Epidermal melanocyte (primary cell): ENCODE results near the gene ABHD1.
"Not testable (repeated sequence)": the region's sequence is repeated elsewhere in the genome, so short reads cannot be mapped to it uniquely, and the experiment has no call there.

Experiments used
- DNase-seq: peaks from one replicate; pipeline ENCODE4 v3.0.0; 2011; ENCODE audit warnings: low spot score; ENCODE audit not compliant: insufficient read length

The ABHD1 gene

DNA sequence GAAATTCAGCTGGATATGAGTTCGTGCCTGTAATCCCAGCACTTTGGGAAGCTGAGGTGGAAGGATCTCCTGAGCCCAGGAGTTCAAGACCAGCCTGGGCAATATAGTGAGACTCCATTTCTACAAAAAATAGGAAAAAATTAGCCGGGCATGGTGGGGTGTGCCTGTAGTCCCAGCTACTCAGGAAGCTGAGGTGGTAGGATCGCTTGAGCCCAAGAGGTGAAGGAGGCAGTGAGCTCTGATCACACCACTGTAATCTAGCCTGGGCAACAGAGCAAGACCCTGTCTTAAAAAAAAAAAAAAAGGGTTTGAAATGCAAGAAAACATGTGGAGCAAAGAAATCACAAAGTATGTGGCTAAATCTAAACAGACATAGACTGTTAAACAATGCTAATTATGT, 14.5 kb upstream of the ABHD1 start:
- no peak for DNase-seq

DNA sequence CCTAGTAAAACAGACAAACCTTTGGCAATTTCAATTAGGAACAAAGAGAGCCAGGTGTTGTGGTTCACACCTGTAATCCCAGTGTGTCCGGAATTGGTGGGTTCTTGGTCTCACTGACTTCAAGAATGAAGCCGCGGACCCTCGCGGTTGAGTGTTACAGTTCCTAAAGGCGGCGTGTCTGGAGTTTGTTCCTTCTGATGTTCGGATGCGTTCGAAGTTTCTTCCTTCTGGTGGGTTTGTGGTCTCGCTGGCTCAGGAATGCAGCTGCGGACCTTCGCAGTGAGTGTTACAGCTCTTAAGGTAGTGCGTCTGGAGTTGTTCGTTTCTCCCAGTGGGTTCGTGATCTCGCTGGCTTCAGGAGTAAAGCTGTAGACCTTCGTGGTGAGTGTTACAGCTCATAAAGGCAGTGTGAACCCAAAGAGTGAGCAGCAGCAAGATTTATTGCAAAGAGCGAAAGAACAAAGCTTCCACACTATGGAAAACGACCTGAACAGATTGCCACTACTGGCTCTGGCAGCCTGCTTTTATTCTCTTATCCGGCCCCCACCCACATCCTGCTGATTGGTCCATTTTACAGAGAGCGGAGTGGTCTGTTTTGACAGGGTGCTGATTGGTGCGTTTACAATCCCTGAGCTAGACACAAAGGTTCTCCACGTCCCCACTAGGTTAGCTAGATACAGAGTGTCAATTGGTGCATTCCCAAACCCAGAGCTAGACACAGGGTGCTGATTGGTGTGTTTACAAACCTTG, 12.8 kb upstream of the ABHD1 start:
- not testable (repeated sequence) for DNase-seq

DNA sequence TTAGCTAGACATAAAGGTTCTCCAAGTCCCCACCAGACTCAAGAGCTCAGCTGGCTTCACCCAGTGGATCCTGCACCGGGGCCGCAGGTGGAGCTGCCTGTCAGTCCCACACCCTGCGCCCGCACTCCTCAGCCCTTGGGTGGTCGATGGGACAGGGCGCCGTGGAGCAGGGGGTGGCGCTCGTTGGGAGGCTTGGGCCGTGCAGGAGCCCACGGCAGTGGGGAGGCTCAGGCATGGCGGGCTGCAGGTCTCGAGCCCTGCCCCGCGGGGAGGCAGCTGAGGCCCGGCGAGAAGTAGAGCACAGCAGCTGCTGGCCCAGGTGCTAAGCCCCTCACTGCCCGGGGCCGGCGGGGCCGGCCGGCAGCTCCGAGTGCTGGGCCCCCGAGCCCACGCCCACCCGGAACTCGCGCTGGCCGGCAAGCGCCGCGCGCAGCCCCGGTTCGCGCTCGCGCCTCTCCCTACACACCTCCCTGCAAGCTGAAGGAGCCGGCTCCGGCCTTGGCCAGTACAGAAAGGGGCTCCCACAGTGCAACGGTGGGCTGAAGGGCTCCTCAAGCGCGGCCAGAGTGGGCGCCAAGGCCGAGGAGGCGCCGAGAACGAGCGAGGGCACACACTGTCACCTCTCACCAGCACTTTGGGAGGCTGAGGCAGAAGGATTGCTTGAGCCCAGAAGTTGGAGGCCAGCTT, 12.1 kb upstream of the ABHD1 start:
- not testable (repeated sequence) for DNase-seq

DNA sequence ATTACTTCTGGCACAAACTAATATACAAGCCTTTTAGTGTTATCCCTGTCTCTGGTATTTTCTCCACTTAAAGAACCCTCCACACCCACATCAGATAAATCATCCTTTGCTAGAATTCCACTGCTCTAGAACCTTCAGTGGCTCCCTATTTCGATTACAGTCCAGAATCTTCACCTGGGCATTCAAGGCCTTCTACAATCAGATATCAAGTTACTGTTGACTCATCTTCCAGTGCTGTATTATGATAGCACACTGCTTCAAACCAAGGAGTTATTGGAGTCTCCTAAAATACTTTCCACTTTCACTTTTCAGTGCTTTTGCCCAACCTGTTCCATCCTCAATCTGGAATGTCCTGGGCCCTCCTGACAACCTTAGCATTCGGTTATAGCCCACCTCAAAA, 8.1 kb upstream of the ABHD1 start:
- DNase-seq, result no peak

DNA sequence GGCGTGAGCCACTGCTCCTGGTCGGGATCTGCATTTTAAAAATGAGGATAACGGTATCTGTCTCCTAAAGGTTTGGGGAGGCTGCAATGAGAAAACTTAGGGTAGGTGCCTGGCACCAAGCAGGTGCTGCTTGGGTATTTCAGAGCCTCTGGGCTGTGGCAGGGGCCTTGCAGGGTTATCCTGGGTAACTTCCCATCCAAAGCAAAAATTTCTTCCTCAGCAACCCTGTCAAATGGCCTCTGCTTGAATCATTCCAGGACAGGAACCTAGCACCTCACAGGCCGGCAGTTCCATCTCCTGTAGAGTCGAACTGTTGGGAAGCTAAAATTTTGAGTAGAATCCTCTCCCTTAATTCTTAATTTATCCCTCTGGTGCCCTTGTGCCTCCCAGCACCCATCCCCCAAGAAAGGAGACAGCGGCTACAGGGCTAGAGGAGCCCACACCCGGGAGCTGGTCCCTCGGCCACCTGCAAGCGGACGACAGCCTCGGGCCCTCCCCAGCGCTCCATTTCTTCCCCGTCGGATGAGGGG, 5.6 kb upstream of the ABHD1 start:
- no peak for DNase-seq

DNA sequence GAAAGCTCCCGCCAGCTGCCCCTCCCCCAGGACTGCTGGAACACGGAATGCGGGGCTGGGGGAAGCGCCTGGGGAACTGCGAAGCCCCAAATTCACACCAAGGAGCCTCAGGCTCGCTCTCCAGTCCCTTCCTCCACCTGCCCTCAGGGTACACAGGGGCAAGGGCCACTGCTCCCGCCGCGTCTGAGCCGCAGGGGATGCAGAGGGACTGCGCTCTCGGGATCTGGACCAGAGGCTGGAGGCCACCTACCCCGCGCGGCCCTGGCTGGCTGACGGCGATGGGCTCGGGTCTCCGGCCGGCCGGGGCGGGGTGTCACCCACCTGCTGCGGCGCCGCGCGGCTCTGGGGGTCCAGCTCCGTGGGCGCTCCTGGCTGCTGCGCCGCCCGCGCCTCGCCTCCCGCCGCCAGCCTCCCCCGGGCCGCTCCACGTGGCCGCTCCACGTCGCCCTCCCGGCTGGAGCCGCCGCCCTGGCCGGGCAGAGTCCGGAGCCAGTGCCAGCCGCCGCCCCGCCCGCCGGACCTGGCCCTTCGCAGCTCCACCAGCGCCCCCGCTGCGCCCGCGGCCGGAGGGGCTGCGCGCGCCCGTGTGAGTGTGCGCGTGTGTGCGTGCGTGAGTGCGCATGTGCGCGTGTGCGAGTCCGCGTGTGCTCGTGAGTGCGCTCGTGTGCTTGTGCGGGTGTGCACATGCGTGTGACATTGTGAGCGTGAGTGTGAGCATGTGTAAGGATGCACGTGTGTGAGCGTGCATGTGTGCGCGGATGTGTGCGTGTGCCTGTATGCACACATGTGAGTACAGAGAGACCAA, 4.9 kb upstream of the ABHD1 start, which contains the start of gene CGREF1:
Gene CGREF1 (minus strand): TSS at position 604 of the 805 bp plus-strand sequence. CDS start 14,762 bp downstream, outside the sequence.
- DNase-seq, result no peak

DNA sequence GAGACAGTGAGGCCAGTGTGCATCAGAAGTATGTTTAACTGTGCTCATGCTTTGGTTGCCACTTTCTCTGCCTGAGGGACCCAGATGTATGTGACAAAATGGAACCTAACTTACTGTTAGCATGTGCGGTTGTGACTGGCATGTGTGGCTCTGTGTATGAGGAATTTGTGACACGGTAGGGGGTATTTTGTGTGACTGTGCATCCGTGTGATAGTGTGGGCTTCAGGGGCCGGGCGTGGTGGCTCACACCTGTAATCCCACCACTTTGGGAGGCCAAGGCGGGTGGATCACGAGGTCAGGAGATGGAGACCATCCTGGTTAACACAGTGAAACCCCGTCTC, 4.3 kb upstream of the ABHD1 start:
- DNase-seq, result not testable (repeated sequence)

DNA sequence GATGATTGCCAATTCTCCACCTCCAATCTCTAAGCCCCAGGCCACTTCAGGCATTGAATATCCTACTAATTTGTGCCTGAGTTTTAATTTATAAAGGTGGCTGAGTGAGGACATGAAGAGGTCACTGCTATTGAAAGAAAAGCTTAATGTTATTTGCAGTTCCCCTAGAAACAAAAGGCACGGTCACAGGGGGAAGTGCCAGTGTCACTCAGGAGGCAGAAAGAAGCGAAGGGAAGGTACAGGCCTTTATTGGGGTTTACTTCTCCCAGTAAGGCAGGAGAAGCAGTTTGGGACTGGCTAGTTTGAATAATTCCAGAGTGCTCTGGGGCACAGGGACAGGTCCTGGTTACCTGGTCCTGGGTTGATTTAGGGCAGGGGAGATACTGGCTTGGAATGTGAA, 1.7 kb upstream of the ABHD1 start:
- DNase-seq, result no peak

DNA sequence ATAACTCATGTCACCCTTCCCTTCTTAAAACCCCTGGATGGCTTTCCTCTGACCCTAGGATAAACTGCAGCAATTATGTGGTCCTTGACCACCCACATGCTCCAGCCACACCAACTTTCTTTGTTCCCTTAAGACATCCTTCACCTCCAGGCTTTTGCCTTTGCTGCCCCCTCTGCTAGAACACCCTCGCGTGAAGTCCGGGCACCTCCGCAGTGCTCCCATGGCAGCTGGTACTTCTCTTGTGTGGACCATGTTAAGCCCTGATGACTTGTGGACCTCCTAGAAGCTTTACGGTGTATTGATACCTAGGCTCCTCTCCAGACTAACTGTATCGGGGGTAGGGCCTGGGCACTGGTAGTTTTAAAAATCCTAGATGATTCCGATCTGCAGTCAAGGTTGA, 824 bp upstream of the ABHD1 start:
- DNase-seq, result no peak

DNA sequence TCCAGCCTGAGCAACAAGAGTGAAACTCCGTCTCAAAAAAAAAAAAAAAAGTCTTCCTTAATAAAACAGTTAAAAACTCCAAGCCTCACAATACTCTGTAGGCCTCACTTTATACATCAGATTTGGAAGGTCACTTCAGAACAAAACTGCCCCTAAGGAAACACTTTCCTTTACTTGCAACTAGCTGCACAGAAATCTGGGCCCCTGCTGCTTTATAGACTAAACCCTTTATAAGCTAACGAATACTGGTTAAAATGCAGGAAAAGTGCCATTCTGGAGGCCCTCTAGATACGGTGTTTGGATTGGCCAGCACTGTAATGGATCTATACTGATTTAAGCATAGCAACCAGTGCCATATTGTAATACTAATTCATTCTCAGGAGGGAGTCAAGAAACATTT, 1.5 kb downstream of the ABHD1 start:
- DNase-seq, result no peak

DNA sequence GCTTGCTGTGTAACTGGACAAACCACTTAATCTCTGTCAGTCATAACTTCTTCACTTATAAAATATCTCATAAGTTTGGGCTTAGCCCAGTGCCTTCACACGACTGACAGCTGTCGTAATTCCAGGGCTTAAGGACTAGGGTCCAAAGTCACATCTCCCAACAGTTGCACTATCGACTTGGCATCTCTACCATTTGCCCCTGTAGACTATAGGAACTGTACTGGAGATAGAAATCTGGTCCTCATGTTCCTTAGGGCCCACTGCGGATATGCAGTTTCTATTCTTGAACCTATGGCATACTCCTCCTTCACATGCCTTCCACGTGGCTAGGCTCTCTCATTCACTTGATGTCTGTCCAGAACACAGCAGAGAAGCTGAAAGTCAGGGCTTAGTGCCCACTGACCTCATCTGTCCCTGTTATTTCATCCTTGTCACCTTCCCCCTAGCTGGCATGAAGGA, 2.7 kb downstream of the ABHD1 start:
- no peak for DNase-seq

DNA sequence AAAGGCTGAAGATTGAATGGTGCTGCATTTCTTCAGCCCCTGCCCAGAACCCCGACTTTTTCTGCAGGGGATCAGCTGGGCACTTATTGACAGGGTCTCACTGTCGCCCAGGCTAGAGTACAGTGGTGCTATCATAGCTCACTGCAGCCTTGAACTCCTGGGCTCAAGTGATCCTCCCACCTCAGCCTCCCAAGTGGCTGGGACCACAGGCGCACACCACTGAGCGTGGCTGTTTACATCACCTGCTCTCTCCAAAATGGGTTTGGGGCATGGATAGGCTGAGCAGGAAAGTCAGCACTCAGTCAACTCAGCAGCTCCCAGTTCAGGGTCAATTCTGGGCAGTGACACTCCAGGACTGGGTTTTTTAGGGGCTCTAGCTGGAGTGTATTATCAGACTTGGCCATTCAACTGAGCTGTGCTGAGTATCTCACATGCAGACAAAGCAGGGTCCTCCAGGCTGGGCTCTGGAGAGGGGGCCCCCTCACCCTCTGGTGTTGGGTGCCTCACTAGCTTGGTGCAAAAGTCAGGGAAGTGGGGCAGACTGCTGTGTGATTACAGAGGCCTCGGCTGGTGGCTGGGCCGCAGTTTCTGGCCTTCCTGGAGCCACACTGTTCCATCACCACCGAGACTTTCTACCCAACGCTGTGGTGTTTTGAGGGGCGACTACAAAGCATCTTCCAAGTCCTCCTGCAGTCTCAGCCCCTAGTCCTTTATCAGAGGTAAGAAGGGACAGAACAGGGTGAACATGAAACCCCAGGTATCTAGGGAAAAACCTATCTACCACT, 4.5 kb downstream of the ABHD1 start:
- DNase-seq, result no peak

DNA sequence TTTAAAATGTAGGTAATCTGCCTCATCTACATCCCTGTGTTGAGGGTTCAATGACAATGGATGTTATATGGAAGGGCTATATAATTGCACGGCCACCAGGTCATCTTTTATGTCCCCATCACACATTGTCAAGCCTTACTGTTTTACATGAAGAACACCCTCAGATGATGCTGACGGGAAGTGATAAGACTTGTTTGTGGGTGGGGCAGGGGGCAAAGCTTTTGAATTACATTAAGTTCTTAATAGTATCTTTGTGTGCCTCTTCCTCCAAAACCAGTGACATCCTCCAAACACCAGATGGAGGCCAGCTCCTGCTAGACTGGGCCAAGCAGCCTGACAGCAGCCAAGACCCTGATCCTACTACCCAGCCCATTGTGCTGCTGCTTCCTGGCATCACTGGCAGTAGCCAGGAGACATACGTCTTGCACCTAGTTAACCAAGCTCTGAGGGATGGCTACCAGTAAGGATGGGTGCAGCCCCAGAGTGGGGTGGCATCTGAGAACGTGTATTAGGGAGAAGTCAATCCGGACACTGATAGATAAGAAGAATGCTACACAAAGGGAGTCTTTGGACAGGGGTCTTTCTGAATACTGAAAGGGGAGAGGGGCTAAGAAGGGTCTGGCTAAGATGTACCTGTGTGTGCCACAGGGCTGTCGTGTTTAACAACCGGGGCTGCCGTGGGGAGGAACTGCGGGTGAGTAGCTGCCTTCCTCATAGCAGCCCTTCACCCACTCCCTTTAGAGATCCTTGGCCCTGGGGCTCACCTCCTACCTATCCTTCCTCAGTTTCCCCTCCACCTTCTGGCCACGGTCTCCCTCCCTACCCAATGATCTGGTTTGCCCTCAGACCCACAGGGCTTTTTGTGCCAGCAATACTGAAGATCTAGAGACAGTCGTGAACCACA, 5.3 kb downstream of the ABHD1 start:
- no peak for DNase-seq

DNA sequence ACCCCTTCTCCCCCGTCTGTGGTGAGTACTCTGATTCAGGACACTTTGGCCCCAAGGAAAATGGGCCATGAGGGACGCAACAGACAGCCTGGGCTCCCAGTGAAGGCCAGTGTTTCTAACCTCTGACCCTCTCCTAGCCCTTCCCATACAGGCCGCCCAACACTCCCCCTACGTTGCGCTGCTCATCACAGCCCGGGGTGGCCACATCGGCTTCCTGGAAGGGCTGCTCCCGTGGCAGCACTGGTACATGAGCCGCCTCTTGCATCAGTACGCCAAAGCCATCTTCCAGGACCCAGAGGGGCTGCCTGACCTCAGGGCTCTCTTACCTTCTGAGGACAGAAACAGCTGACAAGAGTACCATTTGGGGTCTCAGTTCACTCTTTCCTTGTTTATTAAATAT, 6.8 kb downstream of the ABHD1 start:
- no peak for DNase-seq

DNA sequence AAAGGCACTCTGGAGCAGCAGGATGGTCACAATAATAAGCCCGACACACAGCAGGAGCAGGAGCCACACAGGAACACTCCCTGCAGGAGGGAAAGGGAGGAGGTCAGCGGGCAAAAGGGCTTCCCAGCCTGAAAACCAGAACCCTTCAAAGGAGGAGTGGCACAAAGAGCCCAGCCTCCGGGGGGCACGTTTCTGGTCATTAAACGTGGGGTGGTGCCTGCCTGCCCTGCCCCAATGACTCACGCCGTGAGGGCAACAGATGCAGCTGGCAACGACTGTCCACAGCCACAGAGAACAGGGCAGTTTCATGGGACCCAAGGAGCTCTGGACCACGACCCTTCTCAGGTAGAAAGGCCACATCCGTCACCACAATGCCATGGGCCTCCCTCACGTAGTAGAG, 7.8 kb downstream of the ABHD1 start:
- no peak for DNase-seq

DNA sequence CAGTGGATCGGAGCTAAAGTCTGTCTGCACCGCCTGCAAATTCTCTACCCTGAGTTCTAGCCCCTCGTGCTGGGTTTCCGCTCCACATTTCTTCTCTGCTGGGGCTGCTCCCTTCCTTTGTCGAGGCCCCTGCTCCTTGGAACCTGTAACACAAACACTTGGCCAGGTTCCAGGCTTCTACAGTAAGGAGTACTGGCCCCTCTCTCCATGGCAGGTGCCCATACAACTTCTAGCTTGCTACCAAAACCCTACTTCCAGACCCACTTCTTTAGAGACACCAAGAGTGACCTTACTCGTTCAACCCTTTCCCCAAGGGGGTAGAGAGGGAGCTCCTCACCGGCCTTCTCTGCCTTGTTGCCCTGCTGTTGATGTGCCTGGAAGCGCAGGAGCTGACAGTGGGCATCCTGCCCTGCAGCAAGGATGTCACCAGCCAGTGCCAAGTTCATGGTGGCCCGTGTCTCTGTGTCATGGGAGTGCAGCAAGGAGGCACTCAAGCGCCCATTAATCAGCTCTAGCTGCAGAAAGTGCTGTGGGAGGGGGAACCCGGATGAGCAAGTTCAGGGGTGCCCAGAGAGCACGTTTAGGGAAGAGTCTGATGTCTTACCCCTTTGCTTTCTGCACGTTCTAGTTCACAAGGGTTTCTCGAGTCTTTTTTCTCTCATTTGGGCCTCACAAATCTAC, 9.7 kb downstream of the ABHD1 start:
- DNase-seq, result no peak

DNA sequence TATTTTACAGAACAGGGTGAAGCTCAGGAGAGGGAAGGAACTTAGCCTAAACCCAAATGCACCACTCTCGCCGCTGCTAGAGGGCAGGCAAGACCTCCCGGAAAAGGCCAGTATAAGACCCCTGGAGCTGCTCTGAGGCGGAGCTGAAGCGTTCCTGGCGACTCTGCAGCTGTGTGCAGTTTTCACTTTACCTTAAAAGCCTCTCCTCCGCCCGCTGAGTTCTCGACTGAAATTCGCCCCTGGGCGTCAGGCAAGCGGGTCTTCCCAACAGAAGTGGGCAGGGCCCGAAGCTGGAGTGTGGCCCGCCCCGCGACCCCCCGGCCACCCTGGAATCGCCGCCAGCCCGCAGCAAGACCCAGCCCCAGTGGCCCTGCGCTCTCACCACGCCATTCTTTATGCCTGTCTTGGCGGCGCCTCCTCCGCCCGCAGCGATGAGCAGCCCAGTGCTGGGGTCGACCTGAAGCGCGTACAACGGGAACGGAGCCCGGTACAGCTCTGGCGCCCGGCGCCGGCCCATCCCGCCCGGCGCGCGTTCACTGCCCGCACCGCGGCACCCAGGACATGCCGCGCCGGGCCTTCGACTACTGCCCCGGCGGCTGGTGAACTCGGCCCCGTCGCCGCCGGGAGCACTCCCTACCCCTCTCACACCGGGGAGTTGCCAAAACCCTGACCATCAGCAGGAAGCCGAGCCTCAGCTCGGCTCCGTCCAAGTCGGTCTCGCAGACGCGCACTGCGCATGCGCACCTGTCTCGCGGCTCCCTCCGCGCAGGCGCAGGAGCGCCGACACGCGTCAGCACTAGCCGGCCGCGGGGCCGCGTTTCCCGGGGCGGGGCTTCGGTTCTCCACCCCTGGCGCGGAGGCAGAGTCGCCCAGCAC, 10.5 kb downstream of the ABHD1 start, which contains the start of gene PREB:
Gene PREB (minus strand): TSS at position 732 of the 876 bp plus-strand sequence. CDS start 215 bp downstream, at position 517.
- DNase-seq, result peak; percentile 88

DNA sequence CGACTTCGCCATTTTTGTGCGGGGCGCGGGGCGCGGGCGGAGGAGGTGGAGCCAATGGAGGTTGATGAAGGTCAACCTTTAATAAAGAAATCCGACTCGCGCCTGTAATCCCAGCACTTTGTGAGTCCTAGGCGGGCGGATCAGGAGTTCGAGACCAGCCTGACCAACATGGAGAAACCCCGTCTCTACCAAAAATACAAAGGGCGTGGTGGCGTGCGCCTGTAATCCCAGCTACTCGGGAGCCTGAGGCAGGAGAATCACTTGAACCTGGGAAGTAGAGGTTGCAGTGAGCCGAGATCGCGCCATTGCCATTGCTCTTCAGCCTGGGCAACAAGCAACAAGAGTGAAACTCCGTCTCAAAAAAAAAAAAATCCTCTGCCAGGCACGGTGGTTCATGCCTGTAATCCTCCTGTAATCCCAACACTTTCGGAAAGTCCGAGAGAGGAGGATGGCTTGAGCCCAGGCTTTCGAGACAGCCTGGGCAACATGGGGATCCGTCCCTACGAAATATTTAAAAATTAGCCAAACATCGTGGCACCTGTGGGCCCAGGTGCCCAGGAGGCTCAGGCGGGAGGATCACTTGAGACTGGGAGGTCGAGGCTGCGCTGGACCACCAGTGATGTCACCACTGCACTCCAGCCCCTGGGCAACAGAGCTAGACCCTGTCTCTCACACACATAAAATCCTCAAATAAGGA, 11.3 kb downstream of the ABHD1 start:
- no peak for DNase-seq
